Epidermal melanocyte (primary cell): ENCODE results near the gene FARSB.
"Not testable (repeated sequence)": the region's sequence is repeated elsewhere in the genome, so short reads cannot be mapped to it uniquely, and the experiment has no call there.

Experiments used
- DNase-seq: peaks from one replicate; pipeline ENCODE4 v3.0.0; 2011; ENCODE audit warnings: low spot score; ENCODE audit not compliant: insufficient read length

FARSB gene

GRCh38 chr2:222608081-222608480 lies 47.8 kb downstream of the FARSB start:
- no peak for DNase-seq

GRCh38 chr2:222606306-222606705 lies 49.6 kb downstream of the FARSB start:
- no peak for DNase-seq

GRCh38 chr2:222604749-222605515 lies 51.0 kb downstream of the FARSB start:
- peak; percentile 43 for DNase-seq

GRCh38 chr2:222603501-222603900 lies 52.4 kb downstream of the FARSB start:
- no peak for DNase-seq

- no peak for DNase-seq
Observed at GRCh38 chr2:222598611-222599010, 57.3 kb downstream of the FARSB start.

- no peak for DNase-seq
Observed at GRCh38 chr2:222595581-222595980, 60.3 kb downstream of the FARSB start.

- no peak for DNase-seq
Observed at GRCh38 chr2:222594679-222595078, 61.2 kb downstream of the FARSB start.

GRCh38 chr2:222592176-222592575 lies 63.7 kb downstream of the FARSB start:
- no peak for DNase-seq

- DNase-seq: no peak
Observed at GRCh38 chr2:222591661-222592060, 64.2 kb downstream of the FARSB start.

- DNase-seq: not testable (repeated sequence)
Observed at GRCh38 chr2:222584589-222584988, 71.3 kb downstream of the FARSB start.

- DNase-seq: no peak
Observed at GRCh38 chr2:222582928-222583327, 73.0 kb downstream of the FARSB start.

- no peak for DNase-seq
Observed at GRCh38 chr2:222577341-222577740, 78.6 kb downstream of the FARSB start.

GRCh38 chr2:222576171-222577081 lies 79.5 kb downstream of the FARSB start:
- DNase-seq: no peak

- DNase-seq: no peak
Observed at GRCh38 chr2:222575618-222576017, 80.3 kb downstream of the FARSB start.

- peak; percentile 39 for DNase-seq
Observed at GRCh38 chr2:222572751-222573174, 83.1 kb downstream of the FARSB start.

GRCh38 chr2:222572264-222572721 lies 83.6 kb downstream of the FARSB start:
- no peak for DNase-seq

GRCh38 chr2:222569826-222570225 lies 86.1 kb downstream of the FARSB start:
- DNase-seq: no peak

GRCh38 chr2:222568865-222569264 lies 87.0 kb downstream of the FARSB start:
- no peak for DNase-seq

- DNase-seq: no peak
Observed at GRCh38 chr2:222566229-222566628, 89.7 kb downstream of the FARSB start.

GRCh38 chr2:222563936-222564335 lies 92.0 kb downstream of the FARSB start:
- no peak for DNase-seq

- DNase-seq: no peak
Observed at GRCh38 chr2:222563106-222563718, 92.7 kb downstream of the FARSB start.
